Testis (tissue), 2 donors: ENCODE measurements around the gene DSC3.

Experiments used
- POLR2A ChIP-seq: fragments of 450-650 bp; IDR thresholded peaks from one replicate; pipeline ENCODE4 v1.6.1; 2017; ENCODE audit warnings: antibody characterized with exemption, mild to moderate bottlenecking, moderate library complexity
- TF ChIP-seq, protein P1 (sequence below), 3 experiments: fragments of 450-650 bp in 2 of 3; fragments of 200-600 bp in 1 of 3; sonication (generic) in 1 of 3; IDR thresholded peaks; one replicate each; pipeline ENCODE4 v1.5.1; 2016 to 2019; ENCODE audit warnings: antibody characterized with exemption in 3 of 3, mild to moderate bottlenecking in 2 of 3, moderate library complexity in 1 of 3

- no peak for TF ChIP-seq POLR2A
- TF ChIP-seq, protein P1, sequence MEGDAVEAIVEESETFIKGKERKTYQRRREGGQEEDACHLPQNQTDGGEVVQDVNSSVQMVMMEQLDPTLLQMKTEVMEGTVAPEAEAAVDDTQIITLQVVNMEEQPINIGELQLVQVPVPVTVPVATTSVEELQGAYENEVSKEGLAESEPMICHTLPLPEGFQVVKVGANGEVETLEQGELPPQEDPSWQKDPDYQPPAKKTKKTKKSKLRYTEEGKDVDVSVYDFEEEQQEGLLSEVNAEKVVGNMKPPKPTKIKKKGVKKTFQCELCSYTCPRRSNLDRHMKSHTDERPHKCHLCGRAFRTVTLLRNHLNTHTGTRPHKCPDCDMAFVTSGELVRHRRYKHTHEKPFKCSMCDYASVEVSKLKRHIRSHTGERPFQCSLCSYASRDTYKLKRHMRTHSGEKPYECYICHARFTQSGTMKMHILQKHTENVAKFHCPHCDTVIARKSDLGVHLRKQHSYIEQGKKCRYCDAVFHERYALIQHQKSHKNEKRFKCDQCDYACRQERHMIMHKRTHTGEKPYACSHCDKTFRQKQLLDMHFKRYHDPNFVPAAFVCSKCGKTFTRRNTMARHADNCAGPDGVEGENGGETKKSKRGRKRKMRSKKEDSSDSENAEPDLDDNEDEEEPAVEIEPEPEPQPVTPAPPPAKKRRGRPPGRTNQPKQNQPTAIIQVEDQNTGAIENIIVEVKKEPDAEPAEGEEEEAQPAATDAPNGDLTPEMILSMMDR (IDR thresholded peaks at IDR 0.05): no peak
These were observed 15.4 kb upstream of the DSC3 start for GRCh38 chr18:31057917-31058316.
